Activated CD4-positive, alpha-beta T cell treated with anti-CD3 and anti-CD28 coated beads, Interleukin-2, amount 50 U/mL, for 24 hours (primary cell): ENCODE data around the gene METAP1.
"Not testable (repeated sequence)": the region's sequence is repeated elsewhere in the genome, so short reads cannot be mapped to it uniquely, and the experiment has no call there.

Experiments
- DNase-seq, 2 donors: peaks; one replicate each; pipeline ENCODE4 v3.0.0-alpha.2; 2020; ENCODE audit warnings: low read depth in 1 of 2, low spot score in 1 of 2

The METAP1 gene

DNA sequence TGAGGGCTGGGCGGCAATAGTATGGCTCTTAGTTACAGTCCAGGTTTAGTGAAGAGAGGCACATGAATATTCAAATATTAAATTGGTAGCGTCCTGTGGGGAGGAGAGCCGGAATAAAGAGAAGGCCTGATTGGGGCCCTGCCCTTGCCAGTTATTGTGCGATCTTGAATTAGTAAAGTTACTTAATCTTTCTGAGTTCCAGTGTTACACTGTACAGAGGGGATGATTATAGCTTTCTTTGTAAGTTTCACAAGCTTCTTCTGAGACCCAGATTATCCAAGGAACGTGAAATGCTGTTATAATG is 1.2 kb downstream of the METAP1 start:
- DNase-seq = no peak

DNA sequence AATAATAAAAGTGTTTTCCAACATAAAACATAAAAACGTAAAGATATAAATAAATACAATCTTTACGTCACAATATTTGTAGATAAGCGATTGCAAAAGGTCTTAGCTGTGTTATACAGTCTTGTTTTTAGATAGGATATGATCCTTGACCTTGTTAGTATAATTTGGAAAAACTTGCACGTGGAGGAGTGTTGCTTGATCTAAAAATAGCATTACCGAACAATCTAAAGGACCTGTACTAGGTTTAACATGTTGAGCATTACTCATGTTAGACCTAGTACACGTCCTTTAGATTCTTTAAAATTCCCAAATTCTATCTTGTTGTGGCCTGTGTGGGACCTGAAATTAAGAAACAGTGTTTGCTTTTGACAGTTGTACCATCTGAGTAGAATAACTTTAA is 1.6 kb downstream of the METAP1 start:
- no peak for DNase-seq

DNA sequence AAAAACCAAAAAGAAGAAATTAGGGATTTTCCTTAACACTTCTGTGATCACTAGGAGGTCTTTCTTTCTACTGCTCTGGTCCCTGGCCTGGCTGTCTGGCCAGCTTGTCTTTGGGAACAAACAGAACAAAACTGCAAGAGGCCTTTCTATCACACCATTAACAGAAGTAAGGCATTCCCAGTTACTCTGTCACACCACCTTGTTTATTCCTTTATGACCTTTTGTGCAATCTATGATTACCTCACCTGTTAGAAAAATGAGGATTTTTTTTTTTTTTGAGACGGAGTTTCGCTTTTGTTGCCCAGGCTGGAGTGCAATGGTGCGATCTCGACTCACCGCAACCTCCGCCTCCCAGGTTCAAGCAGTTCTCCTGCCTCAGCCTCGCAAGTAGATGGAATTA is 3.0 kb downstream of the METAP1 start:
- no peak for DNase-seq

DNA sequence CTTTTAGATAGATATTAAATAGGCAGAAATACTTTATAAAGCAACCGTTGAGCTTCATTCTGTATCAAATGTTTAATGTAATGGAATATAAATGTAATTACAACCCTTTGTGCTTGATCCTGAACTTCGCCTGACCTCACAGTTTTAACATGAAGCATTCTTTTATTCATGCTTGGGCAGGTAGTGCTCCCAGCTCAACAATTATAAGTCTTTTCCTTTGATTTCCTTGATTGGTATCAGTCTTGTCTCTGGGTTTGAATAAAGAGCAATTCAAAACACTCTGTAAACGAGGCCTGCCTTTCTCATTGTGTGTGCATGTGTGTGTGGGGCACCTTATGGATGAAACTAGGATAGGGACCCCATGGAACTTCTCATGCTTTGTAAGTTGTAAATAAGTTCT is 6.8 kb downstream of the METAP1 start:
- no peak for DNase-seq

DNA sequence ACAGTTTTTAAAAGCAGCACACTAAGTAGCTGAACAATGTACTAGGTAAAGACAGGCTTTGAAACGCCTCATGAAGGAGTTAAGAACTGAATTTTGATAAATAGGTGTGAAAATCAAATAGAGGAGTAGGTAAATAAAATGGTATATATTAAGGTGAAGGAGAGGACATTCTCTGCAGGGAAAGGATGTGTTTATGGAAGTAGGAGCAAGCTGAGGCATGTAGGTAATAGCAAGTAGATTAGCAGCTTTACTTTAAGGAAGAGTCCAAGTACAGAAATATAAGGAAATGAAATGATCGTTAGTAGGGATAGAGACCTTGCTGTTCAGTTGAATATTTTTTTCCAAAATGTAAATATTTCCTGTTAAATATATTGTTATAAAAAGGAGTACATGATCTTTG is 12.5 kb downstream of the METAP1 start:
- DNase-seq = no peak

DNA sequence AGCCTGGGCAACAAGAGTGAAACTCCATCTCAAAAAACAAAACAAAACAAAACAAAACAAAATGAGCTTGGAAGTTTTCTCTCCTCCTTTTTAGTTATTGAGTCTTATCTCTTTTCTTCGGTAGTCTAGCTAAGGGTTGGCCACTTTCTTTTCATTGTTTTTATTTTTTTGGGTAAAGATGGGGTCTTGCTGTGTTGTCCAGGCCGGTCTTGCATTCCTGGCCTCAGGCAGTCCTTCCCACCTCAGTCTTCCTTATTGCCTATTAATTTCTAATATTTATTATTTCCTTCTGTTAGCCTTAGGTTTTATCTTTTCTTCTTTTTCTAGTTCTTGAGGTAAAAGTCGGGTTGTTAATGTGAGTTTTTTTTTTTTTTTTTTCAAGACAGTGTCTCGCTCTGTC is 16.4 kb downstream of the METAP1 start:
- DNase-seq = no peak

DNA sequence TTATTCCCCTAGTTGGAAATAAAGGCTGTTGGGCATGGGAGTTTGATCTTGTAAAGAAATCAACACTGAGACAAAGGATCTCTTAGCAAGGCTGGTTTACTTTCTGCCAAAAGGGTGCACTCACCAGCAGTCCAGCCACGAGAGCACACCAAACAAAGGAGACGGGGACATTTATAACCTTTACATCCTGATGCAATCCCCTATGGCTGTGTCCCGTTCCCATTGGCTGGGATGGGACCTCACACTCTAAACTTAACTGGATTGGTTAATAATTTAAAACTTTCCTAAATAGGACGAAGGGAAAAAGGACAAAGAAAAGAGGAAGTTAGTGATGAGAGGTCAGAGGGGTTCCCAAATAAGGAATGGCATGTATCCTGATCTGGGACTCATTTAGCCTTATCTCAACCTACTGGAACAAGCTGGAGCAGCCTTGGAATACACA is 17.9 kb downstream of the METAP1 start:
- DNase-seq = no peak

DNA sequence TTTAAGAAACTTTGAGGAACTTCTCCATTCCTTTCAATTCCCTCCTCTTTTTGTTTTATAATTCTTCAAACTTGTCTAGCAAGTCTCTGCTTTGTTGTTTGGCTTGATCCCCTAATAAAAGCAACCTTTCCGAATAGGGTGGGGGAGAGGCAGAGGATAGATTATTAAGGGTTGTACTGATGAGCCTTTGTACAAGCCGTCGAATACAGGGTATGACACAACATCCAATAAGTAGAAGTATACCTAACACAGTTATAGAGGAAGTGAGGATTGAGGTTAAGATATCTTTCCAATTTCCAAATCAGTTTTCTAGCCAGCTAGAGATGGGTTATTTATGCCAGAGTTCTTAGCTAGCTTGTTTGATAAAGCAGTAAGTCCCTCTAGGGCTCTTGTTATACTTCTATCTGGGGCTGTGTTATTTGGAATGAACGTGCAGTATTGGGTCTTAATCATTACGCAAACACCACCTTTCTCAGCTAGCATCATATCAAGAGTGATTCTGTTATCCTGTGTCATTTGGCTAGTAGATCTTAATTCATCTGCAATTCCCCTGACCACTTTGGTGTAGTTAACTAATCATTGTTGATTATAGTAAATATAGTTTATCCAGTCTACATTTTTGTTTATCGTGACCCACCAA is 18.5 kb downstream of the METAP1 start:
- no peak for DNase-seq

DNA sequence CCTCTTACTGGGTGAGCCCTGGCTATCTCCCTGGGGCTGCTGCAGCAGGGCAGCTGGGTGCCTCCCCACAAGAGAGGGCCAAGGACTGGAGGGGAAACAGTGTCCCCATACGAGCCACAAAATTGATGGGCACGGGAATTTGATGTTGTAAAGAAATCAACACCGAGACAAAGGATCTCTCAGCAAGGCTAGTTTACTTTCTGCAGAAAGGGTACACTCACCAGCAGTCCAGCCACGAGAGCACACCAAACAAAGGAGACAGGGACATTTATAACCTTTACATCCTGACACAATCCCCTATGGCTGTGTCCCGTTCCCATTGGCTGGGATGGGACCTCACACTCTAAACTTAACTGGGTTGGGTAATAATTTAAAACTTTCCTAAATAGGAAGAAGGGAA is 25.9 kb downstream of the METAP1 start:
- no peak for DNase-seq

DNA sequence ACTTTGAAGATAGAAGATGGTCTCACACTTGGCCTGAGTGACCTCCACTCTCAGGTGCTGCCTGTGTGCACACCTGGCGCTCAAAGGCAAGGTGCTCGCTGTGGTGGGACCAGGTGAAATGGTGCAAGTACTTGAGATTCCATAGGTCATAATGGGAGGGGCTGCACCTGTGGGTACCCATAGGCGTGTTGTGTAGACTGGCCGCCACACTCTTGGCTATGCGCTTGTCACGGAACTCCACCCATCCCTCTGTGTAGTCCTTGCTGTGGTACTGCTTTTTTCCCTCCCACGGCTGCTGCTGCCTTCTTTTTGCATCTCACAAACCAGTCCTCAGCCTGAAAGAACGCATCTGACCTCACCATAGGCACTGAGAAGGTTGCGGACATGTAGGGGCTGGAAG is 27.0 kb downstream of the METAP1 start:
- no peak for DNase-seq

DNA sequence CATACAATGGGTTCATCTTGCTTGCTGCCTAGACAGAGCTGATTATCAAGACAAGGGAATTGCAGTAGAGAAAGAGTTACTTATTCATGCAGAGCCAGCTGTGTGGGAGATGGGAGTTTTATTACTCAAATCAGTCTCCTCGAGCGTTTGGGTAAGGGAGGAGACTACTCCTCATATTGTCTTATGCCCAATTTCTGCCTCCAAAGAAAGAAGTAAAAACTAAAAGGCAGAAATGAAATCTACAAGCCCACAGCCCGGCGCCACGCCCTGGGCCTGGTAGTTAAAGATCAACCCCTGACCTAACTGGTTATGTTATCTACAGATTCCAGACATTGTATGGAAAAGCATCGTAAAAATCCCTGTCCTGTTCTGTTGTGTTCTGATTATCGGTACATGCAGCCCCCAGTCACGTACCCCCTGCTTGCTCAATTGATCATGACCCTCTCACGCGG is 28.3 kb downstream of the METAP1 start:
- DNase-seq = not testable (repeated sequence)

DNA sequence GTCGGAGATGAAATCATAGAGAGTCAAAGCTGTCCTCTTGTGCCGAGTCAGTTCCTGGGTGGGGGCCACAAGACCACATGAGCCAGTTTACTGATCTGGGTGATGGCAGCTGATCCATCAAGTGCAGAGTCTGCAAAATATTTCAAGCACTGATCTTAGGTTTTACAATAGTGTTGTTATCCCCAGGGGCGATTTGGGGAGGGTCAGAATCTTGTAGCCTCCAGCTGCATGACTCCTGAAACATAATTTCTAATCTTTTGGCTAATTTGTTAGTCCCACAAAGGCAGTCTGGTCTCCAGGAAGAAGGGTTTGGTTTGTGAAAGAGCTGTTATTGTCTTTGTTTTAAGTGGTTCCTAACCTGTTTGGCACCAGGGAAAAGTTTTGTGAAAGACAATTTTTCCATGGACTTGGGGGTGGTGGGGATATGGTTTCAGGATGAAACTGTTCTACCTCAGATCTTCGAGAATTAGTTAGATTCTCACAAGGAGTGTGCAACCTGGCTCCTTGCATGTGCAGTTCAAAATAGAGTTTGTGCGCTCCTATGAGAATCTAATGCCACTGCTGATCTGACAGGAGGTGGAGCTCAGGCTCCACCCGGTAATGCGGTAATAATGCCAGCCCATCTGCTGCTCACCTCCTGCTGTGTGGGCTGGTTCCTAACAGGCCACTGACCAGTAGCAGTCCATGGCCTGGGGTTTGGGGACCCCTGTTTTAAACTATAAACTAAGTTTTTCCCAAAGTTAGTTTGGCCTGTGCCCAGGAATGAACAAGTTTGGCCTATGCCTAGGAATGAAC is 29.2 kb downstream of the METAP1 start:
- no peak for DNase-seq

DNA sequence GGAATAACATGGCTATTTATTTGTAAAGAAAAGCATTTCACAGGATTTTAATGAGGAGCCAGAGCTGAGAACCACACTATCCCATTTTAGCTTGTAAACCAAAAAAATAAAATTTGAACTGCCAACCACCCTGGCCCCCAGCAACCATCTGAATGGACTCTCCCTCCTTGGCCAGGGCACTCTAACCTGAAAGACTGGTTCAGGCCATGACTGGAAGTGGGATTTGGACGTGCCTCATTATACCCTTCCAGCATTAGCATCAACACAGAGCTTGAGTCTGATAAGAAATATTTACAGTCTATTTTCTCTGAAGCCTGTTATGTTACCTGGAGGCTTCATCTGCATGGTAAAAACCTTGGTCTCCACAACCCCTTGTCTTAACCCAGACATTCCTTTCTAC is 30.0 kb downstream of the METAP1 start:
- no peak for DNase-seq

DNA sequence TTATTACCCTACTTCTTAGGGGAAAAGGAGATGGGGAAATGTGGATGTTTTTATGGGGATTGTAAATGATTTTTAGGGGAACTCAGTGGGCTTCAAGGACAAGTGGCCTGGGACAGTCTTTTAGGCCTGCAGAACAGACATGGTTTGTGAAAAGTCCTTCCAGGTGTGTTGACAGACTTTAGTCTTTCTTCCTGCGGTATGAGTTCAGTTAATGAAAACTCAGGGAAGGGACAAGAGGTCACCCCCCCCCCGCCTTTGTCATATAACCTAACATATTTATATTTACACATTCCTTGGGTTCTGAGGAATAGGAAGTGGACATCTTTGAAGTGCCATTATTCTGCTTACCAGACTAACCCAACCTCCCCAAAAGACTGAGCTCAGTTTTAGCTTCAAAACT is 31.8 kb downstream of the METAP1 start:
- DNase-seq = no peak

DNA sequence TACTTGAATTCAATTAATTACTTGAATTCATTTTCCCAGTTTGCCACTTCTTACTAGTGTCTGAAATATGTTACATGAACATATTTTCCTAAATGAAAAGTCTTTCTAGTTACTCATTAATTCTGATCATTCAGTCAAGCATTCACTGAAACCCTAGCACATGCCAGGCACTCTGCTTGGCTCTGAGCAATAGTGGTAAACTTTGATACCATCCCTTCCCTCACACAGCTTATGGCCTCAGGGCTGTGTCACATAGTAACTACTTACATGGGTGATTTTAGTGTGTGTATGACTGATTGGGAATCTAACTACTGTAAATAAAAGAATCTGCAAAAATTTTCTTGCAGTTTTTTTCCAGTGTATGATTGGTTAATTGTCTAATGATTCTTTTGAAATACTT is 32.7 kb downstream of the METAP1 start:
- DNase-seq = no peak

DNA sequence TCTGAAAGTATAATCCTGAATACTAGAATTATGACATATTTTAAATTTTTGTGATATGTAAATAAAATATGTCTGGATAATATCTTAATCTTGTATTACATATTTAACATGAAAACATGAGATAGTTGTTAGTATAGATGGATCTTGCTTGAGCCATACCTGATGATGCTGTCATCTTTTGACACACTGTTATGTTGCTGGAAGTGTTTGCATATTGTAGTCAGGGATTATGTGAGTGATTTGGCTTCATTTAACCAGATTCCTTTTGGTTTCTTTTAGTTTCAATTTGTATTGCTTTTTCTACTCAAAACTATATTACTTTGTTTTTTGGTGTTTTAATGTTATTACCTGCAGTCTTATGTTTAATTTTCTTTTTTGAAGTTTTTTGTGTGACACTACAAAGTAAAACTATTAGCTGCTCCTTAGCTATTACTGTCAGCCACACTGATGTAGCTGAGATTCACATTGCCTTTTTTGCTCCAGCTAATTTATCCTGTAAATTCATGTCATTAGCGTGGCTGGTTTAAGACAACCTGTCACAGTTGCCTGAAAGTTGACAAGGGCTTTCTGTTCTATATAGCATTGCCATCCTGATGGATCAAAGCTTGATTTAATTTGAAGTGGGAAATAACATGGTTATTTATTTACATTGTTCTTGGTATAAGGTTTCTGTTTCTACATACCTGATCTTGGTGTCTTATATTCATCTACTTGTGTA is 33.7 kb downstream of the METAP1 start:
- no peak for DNase-seq

DNA sequence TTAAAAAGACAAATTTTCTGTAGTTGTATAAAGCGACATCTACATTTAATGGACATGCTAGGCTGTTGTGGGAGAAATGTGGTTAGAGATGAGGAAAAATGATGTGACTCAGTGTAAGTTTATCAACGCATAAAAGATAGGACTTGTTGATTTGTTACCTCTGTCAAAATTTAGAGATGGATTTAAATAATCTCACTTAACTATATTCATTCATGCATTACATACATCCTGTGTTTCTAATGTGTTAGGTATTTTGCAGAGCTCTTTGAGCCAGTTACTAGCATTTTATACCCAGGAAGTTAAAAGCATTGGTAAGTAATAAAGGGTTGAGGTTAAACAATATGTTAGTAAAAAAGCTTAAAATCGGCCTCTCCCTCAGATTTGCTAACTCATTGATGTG is 34.3 kb downstream of the METAP1 start:
- no peak for DNase-seq

DNA sequence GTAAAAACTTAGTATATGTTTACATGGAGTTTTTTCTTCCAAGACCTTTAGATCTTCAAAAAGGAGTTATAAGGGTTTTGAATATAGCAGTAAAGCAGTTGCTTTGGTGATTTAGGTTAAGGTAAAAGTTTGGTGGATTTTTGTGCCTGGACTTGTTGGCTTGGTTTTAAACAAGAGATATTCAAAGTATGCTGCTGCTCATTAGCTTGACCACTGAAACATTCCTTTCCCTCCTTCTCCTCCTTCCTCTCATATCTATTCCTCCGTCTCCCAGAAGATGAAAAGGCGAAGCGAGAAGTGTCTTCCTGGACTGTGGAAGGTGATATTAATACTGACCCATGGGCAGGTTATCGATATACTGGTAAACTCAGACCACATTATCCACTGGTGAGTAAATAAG is 38.4 kb downstream of the METAP1 start:
- no peak for DNase-seq

DNA sequence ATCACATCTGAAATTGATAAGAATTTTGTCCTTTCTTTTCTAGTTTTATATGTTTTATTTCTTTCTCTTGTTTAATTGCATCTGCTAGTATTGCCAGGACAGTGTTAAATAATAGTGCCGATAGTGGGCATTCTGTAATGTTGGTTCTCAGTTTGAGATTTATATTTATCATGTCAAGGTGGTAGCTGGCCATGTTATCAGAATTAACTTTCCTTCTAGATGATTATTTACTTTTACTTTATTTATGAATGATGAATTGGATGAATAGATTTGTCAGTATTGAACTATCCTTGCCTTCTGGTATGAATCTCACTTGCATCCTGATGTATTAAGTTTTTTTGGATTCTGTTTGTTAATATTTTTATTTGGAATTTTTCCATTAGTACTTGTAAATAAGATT is 42.7 kb downstream of the METAP1 start:
- no peak for DNase-seq

DNA sequence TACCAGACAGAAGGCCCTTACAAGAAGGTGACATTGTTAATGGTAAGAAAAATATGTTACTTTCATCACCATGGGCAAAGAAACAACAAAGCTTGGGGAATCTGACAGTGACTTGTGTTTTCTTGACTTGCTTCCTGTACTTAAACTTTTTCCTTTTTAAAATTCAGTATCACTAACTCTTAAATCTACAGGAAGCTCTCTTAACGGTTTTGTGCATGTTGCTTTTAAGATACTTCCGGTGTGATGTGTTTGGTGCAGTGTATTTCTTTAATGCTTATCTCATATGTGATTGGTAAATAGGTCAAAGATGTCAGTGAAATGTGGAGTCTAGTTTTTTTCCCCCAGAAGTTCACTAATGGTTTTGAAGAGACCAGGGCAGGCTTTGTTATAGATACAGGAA is 47.8 kb downstream of the METAP1 start:
- DNase-seq = no peak

DNA sequence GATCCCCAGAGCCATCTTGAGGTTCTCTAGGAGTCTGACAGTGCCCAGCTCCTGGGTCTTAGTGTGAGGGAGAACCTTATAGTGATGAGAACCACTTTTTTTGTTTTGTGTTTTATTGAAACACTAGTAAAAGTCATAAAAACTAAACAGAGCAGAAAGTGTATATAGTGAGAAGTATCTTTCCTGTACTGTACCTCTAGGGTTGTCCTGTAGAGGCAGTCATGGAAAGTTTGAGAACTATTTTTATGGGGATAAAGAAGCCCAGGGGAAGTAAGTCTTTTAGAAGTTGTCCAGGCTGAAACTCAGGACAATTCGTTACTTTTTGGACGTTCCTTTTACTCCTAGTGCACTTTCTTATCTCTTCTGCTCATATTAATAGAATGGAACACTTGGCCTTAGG is 52.2 kb downstream of the METAP1 start:
- DNase-seq = no peak

DNA sequence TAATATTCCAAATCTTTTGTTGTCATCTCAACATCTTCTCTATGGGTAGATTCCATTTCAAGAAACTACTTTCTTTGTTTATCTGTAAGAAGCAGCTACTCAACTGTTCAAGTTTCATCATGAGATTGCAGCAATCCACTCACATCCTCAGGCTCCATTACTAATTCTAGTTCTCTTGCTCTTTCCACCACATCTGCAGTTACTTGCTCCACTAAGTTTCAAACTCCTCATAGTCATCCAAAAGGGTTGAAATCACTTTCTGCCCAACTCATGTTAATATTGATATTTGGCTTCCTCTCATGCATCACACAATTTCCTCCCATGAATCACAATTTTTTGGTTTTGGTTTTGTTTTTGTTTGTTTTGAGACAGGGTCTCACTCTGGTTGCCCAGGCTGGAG is 57.4 kb downstream of the METAP1 start:
- DNase-seq = no peak
